HG02678 (cell line): ENCODE data around the gene CTDSPL2.
A peak's percentile ranks its signal among the peaks of the same experiment; 100 is the strongest.
"Not testable (repeated sequence)": the region's sequence is repeated elsewhere in the genome, so short reads cannot be mapped to it uniquely, and the experiment has no call there.

ENCODE experiments used
- ATAC-seq: cut with Tn5 transposase; IDR thresholded peaks from one replicate; pipeline ENCODE4 v1.9.1; 2021; ENCODE audit warnings: mild to moderate bottlenecking, moderate library complexity; ENCODE audit not compliant: unreplicated experiment

CTDSPL2 gene

DNA sequence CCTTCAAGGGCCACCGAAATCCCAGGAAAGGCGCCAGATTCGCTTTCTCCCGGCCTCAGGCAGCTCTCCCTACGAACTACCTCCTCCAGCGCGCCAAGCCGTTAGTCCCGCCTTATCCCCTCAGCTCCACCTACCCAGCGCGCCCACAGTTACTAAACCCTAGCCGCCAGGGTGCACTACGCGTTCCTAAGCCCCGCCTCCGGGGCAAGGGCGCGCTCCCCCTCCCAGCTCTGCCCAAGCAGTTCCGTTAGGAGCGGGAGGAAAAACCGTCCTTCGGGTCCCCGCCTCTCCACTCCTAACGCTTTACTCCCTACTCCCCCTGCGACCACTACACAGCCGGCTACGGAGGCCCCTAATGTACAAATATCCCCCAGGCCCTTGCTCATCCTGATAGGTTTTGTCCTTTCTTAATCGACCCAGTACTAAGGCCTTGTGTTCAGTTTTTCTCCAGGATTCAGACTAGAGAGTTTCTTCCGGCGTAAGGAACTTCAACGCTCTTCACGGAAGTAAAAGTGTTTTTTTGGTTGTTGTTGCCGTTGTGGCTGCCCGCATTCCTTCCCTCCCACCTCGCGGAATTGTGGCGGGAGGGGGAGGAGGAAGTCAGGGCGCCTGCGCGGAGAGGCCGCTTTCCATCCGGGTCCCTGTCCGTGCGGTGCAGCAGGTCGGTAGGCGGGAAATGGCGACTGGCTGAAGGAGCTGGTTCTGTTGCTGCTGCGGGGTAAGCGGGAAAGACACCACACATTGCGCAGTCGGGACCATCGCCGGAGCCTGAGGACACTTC, at the start of gene CTDSPL2:
Gene CTDSPL2, plus strand, starts transcription at position 655 of the 781 bp plus-strand sequence. CDS start 31,386 bp downstream, outside the sequence.
- peak; percentile 92 for ATAC-seq

DNA sequence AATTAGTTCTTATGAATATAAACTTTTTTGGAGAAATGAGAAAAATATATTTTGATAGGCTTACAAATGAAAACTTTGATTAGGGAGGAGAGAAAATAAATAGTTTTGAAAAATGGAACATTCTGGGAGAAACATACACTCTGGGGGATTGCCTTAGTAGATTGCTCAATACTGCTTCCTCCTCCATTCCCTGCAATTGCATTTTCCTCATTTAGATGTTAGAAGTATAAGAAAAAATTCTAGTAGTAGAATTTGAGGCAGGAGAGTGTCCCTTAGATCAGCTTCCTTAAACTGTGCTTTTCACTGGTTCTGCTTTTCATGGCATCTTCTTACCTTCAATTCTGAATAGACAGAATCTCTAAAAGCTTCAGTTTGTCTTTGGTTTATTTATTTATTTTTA, 46.2 kb upstream of the CTDSPL2 start:
- ATAC-seq: no peak

DNA sequence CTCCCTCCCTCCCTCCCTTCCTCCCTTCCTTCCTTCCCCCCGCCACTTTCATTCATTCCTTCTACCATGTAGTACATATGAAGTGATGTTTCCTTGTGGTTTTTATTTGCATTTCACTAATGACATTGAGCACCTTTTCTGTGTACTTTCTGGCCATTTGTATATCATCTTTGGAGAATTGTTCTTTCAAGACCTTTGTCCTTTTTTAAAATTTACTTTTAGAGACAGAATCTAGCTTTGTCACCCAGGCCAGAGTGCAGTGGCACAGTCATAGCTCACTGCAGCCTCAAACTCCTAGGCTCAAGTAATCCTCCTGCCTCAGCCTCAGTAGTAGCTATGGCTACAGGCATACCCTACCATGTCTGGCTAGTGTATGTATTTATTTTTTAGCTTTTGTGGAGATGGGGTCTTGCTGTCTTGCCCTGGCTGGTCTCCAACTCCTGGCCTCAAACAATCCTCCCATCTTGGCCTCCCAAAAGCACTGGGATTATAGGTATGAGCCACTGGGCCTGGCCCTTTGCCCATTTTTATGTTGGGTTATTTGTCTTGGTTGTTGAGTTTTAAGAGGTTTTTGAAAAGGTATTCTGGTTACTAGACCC, 42.0 kb upstream of the CTDSPL2 start:
- no peak for ATAC-seq

DNA sequence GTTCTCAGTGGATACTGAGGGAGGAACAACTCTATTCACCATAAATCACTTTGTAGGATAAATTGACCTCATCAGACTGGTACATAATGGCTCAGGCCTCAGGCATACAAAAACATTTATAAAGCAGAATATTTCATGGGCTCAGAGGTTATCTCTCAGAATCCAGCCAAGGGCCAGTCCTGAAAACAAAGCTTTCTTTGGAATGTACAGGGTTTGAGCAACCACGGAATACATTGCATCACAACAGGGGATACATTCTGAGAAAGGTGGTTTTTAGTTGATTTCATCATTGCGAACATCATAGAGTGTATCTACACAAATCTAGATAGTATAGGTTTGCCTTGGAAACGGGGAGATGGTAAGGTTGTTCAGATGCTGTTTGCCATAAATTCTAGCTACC, 33.4 kb upstream of the CTDSPL2 start:
- ATAC-seq: no peak

DNA sequence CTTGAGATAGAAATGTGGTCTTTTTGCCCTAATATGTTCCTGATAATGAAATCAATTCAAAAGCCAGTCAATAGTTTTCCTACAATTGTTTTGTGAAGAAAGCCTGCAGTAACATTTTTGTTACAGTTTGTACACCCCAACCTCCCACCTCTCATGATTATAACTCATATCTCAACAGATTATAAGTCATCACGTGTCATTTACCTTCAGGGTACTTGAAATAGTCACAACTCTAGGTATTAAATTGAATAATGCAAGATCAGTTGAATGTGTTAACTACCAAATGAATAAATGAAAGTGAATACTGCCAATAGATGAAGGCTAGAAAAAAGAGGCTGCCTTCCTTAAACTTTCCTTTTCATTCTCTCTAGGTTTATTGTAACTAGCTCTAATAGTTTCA, 32.9 kb upstream of the CTDSPL2 start:
- ATAC-seq: no peak

DNA sequence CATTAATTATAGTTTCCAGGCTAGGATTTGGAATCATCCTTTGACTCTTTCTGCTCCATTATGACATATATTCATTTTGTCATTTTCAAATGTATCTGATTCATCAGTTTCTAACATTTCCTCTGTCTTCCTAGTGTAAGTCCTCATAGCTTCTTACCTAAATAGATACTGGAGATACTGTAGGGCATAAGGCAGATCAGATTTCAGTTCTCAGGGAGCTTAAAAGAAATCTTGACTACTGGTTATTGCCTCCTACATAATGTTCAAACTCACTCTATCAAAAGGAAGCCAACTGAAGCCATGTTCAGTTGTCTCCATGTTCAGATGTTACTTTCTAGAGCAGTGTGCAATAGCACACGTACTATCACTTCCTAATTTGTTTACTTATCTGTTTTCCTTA, 29.6 kb upstream of the CTDSPL2 start:
- no peak for ATAC-seq

DNA sequence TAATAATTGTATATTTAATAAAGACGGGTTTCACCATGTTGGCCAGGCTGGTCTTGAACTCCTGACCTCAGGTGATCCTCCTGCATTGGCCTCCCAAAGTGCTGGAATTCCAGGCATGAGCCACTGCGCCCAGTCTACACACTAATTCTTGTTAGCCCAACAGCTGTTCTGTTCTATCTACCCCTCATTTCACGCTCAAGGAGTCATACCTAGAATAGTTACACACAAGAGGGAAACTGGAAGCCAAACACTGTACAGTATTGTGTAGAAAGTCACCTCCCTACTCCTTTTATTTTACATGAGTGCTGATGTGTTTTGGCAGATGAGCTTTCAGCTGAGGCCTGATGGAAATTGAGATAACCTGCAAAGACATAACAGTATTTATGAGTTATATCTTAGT, 13.4 kb upstream of the CTDSPL2 start:
- no peak for ATAC-seq

DNA sequence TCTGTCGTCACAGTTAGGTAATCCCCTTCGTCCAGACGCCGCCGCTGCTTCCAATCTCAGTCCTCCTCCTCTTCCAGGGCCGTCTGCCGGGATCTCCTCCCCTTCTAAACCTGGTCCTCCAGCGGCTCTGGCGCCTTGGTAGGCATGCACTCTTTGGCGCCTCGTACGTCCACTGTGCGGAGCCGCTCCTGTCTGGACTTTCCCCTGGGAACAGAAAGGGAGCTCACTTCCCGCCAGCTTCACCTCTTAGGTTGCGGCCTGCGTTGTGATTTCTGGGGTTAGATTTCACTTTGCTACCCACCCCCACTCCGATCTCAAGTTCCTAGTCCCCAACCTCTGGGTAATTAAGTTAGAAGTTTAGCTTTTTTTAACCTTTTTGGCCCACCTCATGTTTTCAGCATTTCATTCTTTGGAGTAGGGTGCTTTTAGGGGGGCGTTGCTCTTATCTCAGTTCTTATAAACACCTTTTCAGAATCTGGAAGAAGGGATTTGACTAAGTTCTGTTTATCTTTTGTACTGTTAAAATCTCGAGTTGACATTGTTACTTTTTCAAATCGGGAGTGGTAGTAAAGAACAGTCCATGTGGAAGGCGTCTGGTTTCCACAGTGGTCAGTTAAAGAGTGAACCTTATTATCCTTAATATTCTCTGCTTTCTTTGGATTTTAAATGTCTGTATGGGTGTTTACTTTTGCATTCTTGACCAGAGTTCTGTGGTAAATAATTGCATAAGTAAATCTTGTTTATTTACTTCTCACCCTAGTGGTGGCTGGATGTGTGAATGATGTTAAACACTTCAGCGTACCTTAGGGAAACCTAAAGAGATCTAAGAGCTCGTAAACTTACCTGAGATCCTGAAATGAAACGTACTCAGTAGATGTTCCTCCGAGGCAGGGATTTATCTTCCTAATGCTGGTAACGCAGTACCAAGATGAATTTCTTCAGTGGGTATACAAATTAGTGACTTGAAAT, 611 bp downstream of the CTDSPL2 start:
- ATAC-seq: peak; percentile 5

DNA sequence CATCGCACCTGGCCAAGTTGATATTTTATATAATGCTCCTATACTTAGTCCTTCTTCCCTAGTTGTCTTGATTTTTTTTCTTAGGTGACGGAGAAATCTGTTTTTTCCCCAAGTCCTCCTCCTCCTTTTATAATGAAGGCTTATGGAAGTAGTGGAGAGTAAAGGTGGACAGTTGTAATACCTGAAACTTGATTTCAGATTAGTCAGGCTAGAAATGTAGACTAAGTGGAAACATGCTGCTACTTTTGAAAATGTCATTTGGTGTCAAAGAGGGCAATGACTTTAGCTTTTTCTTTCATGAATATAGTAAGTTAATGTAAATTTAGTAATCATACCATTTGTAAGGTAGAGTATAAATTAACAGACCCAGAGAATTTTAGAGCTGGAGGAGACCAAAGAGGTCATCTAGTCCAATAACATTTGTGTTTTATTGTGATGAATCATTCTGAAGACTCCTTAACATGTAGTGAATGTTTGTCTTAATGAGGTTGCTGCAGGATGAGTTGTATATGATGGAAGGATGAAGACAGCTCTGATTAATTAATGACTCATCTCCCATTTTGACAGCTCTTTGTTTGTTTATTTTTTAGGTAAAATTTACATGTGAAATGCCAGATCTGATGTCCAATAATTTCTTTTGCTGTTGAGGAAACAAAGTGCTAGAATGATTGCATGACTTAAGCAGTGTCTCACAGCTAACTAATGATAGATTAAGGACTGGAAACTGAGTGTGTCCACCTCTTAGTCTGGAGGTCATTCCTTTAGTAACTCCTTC, 8.7 kb downstream of the CTDSPL2 start:
- no peak for ATAC-seq

DNA sequence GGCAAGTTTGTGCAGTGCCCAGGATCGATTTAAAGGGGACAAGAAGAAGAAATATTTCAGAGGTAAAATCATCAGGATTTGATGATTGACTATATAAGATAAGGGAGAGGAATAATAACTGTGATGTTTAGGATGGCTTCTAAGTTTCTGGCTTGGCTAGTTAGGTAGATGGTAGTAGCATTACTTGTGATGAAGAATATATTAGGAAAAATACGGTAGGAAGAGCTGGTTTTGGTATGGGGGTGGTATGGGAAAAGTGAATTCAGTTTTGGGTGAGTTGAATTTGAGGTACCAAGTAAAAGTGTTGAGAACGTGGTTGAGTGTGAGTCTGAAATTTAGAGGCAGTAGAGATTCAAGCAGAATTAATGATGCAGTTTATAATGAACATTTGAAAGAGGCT, 11.0 kb downstream of the CTDSPL2 start:
- no peak for ATAC-seq

DNA sequence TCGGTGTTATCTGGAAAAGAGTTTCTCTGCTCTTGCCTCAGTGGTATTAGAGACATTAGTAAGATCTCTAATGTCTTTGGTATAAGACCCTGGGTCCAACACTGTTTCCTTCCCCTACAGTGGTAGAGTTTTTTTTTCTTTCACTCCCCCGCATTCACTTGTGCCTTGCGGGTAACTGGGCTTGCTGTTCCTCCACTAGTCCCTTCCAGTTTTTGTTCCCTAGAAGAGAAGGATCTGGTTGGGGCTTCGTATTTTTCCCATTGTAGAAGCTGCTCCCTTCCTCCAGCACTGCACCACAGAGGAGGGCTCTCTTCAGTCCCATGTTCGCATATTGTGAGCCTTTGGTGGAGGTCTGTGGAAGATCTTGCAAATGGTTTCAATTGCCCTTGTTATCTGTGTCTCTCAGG, 13.7 kb downstream of the CTDSPL2 start:
- ATAC-seq: no peak

DNA sequence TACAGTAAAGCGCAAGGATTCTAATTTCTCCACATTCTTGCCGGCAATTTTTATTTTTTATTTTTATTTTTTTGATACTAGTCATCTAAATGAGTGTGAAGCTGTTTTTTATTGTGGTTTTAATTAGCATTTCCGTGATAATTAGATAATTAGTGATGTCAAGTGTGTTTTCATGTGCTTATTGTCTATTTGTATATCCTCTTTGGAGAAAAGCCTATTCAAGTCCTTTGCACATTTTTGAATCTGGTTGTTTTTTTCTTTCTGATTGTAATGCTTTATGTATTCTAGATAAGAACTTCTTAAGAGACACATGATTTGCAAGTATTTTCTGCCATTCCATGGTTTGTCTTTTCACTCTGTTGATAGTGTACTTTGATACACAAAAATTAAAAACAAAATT, 16.1 kb downstream of the CTDSPL2 start:
- no peak for ATAC-seq

DNA sequence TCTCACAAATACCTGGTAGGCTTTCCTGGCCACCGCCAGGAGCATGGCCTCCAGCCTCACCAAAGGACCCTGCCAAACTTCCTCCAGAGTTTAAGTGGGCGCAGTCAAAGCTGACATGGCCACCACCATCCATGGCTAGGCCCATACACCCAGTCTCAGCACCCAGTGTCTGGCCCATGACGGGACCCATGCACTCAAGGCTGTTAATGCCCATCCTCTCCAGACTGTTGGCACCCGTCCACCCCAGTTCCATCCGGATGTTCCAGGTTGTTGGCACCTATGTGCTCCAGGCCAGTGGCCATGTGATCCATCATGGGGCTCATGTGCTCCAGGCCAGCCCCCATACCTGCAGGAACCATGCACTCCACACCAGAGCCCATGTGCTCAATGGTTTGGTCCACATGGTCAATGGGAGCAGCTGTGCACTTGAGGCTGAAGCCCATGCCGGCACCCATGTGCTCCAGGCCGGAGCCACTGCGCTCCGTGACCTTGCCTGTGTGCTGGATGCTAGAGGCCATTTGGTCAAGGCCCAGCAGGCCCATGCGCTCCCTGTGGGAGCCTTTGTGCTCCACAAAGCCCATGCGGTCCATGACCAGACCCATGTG, 20.4 kb downstream of the CTDSPL2 start:
- ATAC-seq: no peak

DNA sequence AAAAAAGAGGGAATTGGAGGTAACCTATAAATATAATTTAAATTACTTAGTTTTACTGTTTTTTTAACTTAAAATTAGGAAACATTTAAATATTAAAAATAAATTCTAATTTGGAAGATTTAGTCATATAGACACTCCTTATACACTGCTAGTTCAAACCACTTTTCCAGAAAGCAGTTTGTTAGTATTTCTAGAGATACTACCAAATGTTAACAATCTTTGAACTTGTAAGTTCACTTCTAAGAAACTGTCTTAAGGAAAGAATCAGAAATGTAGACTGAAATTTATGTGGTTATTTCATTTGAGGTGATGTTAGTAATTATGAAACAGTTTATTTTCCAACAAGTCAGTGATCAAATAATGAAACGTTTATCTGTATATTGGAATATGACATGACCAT, 22.7 kb downstream of the CTDSPL2 start:
- ATAC-seq: no peak

DNA sequence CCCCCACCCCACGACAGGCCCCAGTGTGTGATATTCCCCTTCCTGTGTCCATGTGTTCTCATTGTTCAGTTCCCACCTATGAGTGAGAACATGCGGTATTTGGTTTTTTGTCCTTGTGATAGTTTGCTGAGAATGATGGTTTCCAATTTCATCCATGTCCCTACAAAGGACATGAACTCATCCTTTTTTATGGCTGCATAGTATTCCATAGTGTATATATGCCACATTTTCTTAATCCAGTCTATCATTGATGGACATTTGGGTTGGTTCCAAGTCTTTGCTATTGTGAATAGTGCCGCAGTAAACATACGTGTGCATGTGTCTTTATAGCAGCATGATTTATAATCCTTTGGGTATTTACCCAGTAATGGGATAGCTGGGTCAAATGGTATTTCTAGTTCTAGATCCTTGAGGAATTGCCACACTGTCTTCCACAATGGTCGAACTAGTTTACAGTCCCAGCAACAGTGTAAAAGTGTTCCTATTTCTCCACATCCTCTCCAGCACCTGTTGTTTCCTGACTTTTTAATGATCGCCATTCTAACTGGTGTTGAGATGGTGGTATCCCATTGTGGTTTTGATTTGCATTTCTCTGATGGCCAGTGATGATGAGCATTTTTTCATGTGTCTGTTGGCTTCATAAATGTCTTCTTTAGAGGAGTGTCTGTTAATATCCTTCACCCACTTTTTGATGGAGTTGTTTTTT, 26.3 kb downstream of the CTDSPL2 start:
- not testable (repeated sequence) for ATAC-seq

DNA sequence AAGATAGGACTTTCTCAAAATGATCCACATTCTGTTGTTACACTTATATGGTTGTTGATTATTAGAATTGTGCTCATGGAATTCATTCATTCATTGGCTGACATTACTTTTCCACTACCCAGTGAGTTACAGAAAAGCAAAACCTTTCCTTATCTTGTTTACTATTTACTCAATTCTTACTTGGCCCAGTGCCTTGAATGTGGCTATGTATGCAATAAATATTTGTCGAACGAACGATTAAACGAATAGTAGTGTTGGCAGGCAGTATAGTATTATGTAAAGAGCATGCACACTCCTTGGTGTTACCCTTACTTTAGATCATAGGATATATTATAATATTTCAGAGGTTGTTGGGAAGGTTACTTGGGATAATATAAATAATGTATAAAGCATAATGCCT, 31.0 kb downstream of the CTDSPL2 start:
- ATAC-seq: no peak

DNA sequence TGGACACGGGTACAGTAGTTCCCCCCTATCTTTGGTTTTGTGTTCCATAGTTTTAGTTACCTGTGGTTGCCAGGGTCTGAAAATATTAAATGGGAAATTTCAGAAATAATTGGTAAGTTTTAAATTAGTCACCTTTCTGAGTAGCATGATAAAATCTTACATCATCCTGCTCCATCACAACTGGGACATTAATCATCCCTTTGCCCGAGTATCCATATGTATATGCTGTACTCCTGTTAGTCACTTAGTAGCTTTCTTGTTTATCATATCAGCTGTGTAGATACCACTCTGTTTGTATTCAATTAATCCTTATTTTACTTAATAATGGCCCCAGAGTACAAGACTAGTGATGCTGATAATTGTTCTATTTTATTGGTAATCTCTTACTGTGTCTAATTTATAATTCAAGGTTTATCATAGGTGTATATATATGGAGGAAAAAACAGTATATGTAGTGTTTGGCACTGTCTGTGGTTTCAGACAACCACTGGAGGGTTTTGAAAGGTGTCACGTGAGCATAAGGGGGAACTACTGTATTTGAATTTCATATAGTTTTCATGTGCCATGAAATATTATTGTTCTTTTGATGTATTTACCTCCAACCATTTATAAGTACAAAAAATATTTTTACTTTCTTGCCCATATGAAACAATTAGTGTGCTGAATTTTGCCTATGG, 41.4 kb downstream of the CTDSPL2 start:
- ATAC-seq: no peak

DNA sequence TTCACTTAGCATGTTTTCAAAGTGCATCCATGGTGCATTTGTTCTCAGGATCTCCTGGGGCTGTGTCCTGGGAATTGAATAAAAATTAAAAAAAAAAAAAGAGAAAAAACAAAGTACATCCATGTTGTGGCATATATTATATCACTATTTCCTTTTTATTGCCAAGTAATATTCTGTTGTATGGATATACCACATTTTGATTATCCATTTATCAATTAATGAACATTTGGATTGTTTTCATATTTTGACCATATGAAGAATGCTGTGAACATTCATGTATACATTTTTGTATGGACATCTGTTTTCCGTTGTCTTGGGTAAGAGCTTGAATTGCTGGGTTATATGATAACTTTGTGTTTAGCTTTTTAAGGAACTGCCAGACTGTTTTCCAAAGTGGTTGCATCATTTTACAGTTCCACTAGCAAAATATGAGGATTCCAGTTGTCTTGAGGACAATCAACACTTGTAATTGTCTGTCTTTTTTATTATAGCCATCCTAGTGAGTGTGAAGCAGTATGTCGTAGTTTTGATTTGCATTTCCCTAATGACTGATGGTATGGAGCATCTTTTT, 44.5 kb downstream of the CTDSPL2 start:
- ATAC-seq: no peak

DNA sequence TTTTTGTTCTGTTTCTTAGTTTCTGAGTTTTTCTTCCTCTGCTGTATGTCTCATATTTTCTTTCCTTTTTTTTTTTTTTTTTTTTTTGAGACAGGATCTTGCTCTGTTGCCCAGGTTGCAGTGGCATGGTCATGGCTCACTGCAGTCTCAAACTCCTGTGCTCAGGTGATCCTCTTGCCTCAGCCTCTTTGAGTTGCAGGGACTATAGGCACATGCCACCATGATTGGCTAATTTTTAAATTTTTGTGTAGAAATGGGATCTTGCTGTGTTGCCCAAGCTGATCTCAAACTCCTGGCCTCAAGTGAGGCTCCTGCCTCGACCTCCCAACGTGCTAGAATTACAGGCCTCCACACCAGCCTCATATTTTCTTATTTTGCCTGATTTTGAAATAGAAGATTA, 51.9 kb downstream of the CTDSPL2 start:
- no peak for ATAC-seq
